WTC11 (cell line): ENCODE data around the gene OR5A1. TPM values are rescaled to one million over a fixed set of nuclear protein-coding genes. Genes with fewer than 3 reads are reported as not detected.

ENCODE experiments used
- ATAC-seq: fragments of 200-7000 bp; cut with Tn5 transposase; 2 replicates; pipeline ENCODE4 v1.10.0; 2021; ENCODE audit warnings: mild to moderate bottlenecking, moderate library complexity
- CTCF ChIA-PET: fragments of 300-600 bp; sonication (Branson Sonifier 250); formaldehyde crosslinking; loops from one replicate; lab custom pipeline; 2021; ENCODE audit warnings: antibody characterized with exemption; lab: Charles Lee
- POLR2A ChIA-PET: fragments of 350-600 bp; sonication (Branson Sonifier 250); formaldehyde crosslinking; loops from one replicate; lab custom pipeline; 2021; ENCODE audit warnings: antibody characterized with exemption; lab: Charles Lee
- DNase-seq: peaks from one replicate; pipeline ENCODE4 v3.0.0; 2021; ENCODE audit warnings: low spot score
- H3K27ac Mint-ChIP-seq: 2 replicates; pipeline ENCODE4 v1.8.0; 2021; ENCODE audit warnings: mixed read lengths
- H3K27me3 Mint-ChIP-seq: 2 replicates; pipeline ENCODE4 v1.8.0; 2021; ENCODE audit warnings: low read depth, mild to moderate bottlenecking, moderate library complexity, mixed read lengths
- H3K36me3 Mint-ChIP-seq: 2 replicates; pipeline ENCODE4 v1.8.0; 2021; ENCODE audit warnings: mixed read lengths
- H3K4me1 Mint-ChIP-seq: 2 replicates; pipeline ENCODE4 v1.8.0; 2022; ENCODE audit warnings: mixed read lengths
- H3K4me3 Mint-ChIP-seq: 2 replicates; pipeline ENCODE4 v1.8.0; 2021; ENCODE audit warnings: mild to moderate bottlenecking, moderate library complexity, mixed read lengths
- H3K9me3 Mint-ChIP-seq: 2 replicates; pipeline ENCODE4 v1.8.0; 2021; ENCODE audit warnings: mixed read lengths
- CREM ChIP-seq: sonication (generic); formaldehyde crosslinking; IDR thresholded peaks from 2 replicates; pipeline ENCODE4 v1.8.1; 2022; ENCODE audit warnings: mild to moderate bottlenecking, missing genetic modification reagents, moderate library complexity
- ESRRA ChIP-seq: sonication (generic); formaldehyde crosslinking; IDR thresholded peaks from 2 replicates; pipeline ENCODE4 v1.8.1; 2022; ENCODE audit warnings: mild to moderate bottlenecking, missing genetic modification reagents, borderline replicate concordance
- FOXP1 ChIP-seq: sonication (generic); formaldehyde crosslinking; IDR thresholded peaks from 2 replicates; pipeline ENCODE4 v1.8.0; 2022; ENCODE audit warnings: missing genetic modification reagents, mild to moderate bottlenecking, moderate library complexity, borderline replicate concordance
- JUN ChIP-seq: sonication (generic); formaldehyde crosslinking; IDR thresholded peaks from 2 replicates; pipeline ENCODE4 v1.8.0; 2023; ENCODE audit warnings: mild to moderate bottlenecking, missing genetic modification reagents
- KAT7 ChIP-seq: sonication (generic); formaldehyde crosslinking; IDR thresholded peaks from 2 replicates; pipeline ENCODE4 v1.8.1; 2023; ENCODE audit warnings: missing genetic modification reagents, mild to moderate bottlenecking, borderline replicate concordance
- MXD4 ChIP-seq: fragments of 250-450 bp; sonication (Bioruptor Pico); IDR thresholded peaks from 2 replicates; pipeline ENCODE4 v1.8.0; 2021; ENCODE audit warnings: mild to moderate bottlenecking, moderate library complexity, borderline replicate concordance
- NFE2L1 ChIP-seq: sonication (generic); formaldehyde crosslinking; IDR thresholded peaks from 2 replicates; pipeline ENCODE4 v1.8.1; 2023; ENCODE audit warnings: missing genetic modification reagents
- PRRX2 ChIP-seq: fragments of 250-450 bp; sonication (Bioruptor Pico); IDR thresholded peaks from 2 replicates; pipeline ENCODE4 v1.8.0; 2021; ENCODE audit warnings: mild to moderate bottlenecking
- ZNF219 ChIP-seq: sonication (generic); formaldehyde crosslinking; IDR thresholded peaks from 2 replicates; pipeline ENCODE4 v1.8.0; 2023; ENCODE audit warnings: missing genetic modification reagents, mild to moderate bottlenecking, borderline replicate concordance
- ZNF416 ChIP-seq: fragments of 250-450 bp; sonication (Bioruptor Pico); IDR thresholded peaks from 2 replicates; pipeline ENCODE4 v1.9.0; 2021; ENCODE audit warnings: mild to moderate bottlenecking, inconsistent platforms
- ZNF671 ChIP-seq: fragments of 250-450 bp; sonication (Bioruptor Pico); IDR thresholded peaks from 2 replicates; pipeline ENCODE4 v1.8.0; 2021; ENCODE audit warnings: mild to moderate bottlenecking
- total RNA-seq: library from RNA; stranded (reverse); gene quantifications from 3 replicates; pipeline ENCODE4 v1.2.3, GENCODE V29; 2021
- TF ChIP-seq, protein P1 (sequence below): sonication (generic); formaldehyde crosslinking; IDR thresholded peaks from 2 replicates; pipeline ENCODE4 v1.8.0; 2022; ENCODE audit warnings: mild to moderate bottlenecking, missing genetic modification reagents
- TF ChIP-seq, protein P2 (sequence below): sonication (generic); formaldehyde crosslinking; IDR thresholded peaks from 2 replicates; pipeline ENCODE4 v1.8.1; 2022; ENCODE audit warnings: mild to moderate bottlenecking, moderate library complexity, missing genetic modification reagents
- TF ChIP-seq, protein P3 (sequence below): sonication (generic); formaldehyde crosslinking; IDR thresholded peaks from 2 replicates; pipeline ENCODE4 v1.8.0; 2022; ENCODE audit warnings: mild to moderate bottlenecking, missing genetic modification reagents
- TF ChIP-seq, protein P4 (sequence below): sonication (generic); formaldehyde crosslinking; IDR thresholded peaks from 2 replicates; pipeline ENCODE4 v1.8.1; 2022; ENCODE audit warnings: missing genetic modification reagents, borderline replicate concordance
- TF ChIP-seq, protein P5 (sequence below): sonication (generic); formaldehyde crosslinking; conservative IDR thresholded peaks from 2 replicates; pipeline ENCODE4 v1.8.1; 2023; ENCODE audit warnings: mild to moderate bottlenecking, low read depth, missing genetic modification reagents, moderate library complexity

OR5A1 gene
- total RNA-seq, 1 experiment from 2014 or later = not detected

DNA sequence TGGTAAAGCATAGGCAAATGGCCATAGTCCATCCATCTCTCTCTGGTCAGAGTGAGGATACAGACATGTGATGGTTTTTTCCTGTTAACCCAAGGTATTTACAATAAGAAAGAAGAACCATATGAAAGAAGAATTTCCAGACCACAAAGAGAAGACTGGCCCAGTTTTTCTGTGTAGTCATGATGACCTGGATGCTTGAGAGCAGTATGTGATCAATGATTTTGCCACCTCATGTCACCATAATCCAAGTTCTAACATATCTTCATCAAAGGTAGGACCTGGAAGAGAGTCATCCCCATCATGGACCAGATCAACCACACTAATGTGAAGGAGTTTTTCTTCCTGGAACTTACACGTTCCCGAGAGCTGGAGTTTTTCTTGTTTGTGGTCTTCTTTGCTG, 20.4 kb downstream of the OR5A1 start, which contains the start of gene OR4D6:
OR4D6 (plus strand) TSS at position 301 of the 400 bp plus-strand sequence; CDS start at position 301, 0 bp downstream.
- CTCF ChIA-PET = no interaction called here
- Mint-ChIP-seq H3K36me3 (no peaks in the 10 kb centered on the region), H3K4me1 (peaks cover 8% of the 10 kb centered on the region), H3K4me3 (no peak within 1 kb of the TSS), H3K27ac (no peak within 1 kb of the TSS)
- TF ChIP-seq ZNF219 (CRISPR knock-in tag) = no peak
- TF ChIP-seq, protein P1, sequence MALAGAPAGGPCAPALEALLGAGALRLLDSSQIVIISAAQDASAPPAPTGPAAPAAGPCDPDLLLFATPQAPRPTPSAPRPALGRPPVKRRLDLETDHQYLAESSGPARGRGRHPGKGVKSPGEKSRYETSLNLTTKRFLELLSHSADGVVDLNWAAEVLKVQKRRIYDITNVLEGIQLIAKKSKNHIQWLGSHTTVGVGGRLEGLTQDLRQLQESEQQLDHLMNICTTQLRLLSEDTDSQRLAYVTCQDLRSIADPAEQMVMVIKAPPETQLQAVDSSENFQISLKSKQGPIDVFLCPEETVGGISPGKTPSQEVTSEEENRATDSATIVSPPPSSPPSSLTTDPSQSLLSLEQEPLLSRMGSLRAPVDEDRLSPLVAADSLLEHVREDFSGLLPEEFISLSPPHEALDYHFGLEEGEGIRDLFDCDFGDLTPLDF = no peak
- TF ChIP-seq, protein P2, sequence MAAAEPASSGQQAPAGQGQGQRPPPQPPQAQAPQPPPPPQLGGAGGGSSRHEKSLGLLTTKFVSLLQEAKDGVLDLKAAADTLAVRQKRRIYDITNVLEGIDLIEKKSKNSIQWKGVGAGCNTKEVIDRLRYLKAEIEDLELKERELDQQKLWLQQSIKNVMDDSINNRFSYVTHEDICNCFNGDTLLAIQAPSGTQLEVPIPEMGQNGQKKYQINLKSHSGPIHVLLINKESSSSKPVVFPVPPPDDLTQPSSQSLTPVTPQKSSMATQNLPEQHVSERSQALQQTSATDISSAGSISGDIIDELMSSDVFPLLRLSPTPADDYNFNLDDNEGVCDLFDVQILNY = no peak
- no peak for TF ChIP-seq NFE2L1 (CRISPR knock-in tag)
- TF ChIP-seq, protein P3, sequence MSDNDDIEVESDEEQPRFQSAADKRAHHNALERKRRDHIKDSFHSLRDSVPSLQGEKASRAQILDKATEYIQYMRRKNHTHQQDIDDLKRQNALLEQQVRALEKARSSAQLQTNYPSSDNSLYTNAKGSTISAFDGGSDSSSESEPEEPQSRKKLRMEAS (CRISPR knock-in tag) = no peak
- TF ChIP-seq CREM (CRISPR knock-in tag) = no peak
- no peak for TF ChIP-seq MXD4
- no peak for TF ChIP-seq ZNF671
- TF ChIP-seq KAT7 (CRISPR knock-in tag) = no peak
- TF ChIP-seq, protein P4, sequence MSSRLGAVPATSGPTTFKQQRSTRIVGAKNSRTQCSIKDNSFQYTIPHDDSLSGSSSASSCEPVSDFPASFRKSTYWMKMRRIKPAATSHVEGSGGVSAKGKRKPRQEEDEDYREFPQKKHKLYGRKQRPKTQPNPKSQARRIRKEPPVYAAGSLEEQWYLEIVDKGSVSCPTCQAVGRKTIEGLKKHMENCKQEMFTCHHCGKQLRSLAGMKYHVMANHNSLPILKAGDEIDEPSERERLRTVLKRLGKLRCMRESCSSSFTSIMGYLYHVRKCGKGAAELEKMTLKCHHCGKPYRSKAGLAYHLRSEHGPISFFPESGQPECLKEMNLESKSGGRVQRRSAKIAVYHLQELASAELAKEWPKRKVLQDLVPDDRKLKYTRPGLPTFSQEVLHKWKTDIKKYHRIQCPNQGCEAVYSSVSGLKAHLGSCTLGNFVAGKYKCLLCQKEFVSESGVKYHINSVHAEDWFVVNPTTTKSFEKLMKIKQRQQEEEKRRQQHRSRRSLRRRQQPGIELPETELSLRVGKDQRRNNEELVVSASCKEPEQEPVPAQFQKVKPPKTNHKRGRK (CRISPR knock-in tag) = no peak
- no peak for TF ChIP-seq ESRRA (CRISPR knock-in tag)
- TF ChIP-seq, all 79 proteins: peak for 0
- no peak for DNase-seq
- Mint-ChIP-seq H3K9me3 (peaks cover 13% of the 10 kb centered on the region), H3K27me3 (no peaks in the 10 kb centered on the region)
- ATAC-seq = no peak
- POLR2A ChIA-PET = no interaction called here

DNA sequence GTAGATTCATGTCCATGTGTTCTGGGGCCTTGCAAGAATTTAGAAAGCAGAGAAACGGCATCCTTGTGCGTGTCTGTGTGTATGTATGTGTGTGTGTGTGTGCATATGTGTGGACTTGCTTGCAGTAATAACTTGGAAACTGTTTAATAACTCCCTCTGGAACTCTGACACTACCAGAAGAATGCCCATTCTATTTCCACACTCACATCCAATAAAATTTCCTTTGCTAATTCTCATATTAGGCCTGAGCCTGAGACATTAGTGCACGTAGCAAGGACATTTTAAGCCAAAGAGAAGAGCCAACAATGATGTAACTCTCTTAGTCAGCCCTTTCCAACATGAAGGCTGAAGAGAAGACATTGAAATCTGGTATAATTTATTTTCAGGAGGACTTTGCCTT, 23.6 kb downstream of the OR5A1 start:
- no peak for DNase-seq
- no peak for ATAC-seq
- Mint-ChIP-seq H3K9me3 (peaks cover 13% of the 10 kb centered on the region), H3K36me3 (no peaks in the 10 kb centered on the region), H3K27ac (no peak overlapping the region), H3K4me3 (no peak overlapping the region), H3K4me1 (peaks cover 8% of the 10 kb centered on the region), H3K27me3 (no peaks in the 10 kb centered on the region)
- TF ChIP-seq, protein P1 = no peak
- TF ChIP-seq, protein P5, sequence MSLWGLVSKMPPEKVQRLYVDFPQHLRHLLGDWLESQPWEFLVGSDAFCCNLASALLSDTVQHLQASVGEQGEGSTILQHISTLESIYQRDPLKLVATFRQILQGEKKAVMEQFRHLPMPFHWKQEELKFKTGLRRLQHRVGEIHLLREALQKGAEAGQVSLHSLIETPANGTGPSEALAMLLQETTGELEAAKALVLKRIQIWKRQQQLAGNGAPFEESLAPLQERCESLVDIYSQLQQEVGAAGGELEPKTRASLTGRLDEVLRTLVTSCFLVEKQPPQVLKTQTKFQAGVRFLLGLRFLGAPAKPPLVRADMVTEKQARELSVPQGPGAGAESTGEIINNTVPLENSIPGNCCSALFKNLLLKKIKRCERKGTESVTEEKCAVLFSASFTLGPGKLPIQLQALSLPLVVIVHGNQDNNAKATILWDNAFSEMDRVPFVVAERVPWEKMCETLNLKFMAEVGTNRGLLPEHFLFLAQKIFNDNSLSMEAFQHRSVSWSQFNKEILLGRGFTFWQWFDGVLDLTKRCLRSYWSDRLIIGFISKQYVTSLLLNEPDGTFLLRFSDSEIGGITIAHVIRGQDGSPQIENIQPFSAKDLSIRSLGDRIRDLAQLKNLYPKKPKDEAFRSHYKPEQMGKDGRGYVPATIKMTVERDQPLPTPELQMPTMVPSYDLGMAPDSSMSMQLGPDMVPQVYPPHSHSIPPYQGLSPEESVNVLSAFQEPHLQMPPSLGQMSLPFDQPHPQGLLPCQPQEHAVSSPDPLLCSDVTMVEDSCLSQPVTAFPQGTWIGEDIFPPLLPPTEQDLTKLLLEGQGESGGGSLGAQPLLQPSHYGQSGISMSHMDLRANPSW (CRISPR knock-in tag) = no peak
- TF ChIP-seq FOXP1 (CRISPR knock-in tag) (no peak), JUN (CRISPR knock-in tag) (no peak), ZNF416 (CRISPR knock-in tag) (no peak), PRRX2 (CRISPR knock-in tag) (no peak)
- POLR2A ChIA-PET = no interaction called here
- CTCF ChIA-PET = no interaction called here
